IPS-18c (cell line): ENCODE measurements around the gene SERTAD2.
A peak's percentile ranks its signal among the peaks of the same experiment; 100 is the strongest.

Experiments
- H3K4me3 ChIP-seq: 2 replicates; pipeline ENCODE4 v1.7.0; 2013; ENCODE audit warnings: low read depth, mild to moderate bottlenecking, low read length, moderate library complexity; ENCODE audit not compliant: insufficient read depth
- H3K9me3 ChIP-seq: one replicate; pipeline ENCODE4 v1.6.1; 2013; ENCODE audit warnings: mild to moderate bottlenecking, low read length, moderate library complexity; ENCODE audit not compliant: control insufficient read depth, insufficient read depth

Gene SERTAD2, protein sequence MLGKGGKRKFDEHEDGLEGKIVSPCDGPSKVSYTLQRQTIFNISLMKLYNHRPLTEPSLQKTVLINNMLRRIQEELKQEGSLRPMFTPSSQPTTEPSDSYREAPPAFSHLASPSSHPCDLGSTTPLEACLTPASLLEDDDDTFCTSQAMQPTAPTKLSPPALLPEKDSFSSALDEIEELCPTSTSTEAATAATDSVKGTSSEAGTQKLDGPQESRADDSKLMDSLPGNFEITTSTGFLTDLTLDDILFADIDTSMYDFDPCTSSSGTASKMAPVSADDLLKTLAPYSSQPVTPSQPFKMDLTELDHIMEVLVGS

DNA sequence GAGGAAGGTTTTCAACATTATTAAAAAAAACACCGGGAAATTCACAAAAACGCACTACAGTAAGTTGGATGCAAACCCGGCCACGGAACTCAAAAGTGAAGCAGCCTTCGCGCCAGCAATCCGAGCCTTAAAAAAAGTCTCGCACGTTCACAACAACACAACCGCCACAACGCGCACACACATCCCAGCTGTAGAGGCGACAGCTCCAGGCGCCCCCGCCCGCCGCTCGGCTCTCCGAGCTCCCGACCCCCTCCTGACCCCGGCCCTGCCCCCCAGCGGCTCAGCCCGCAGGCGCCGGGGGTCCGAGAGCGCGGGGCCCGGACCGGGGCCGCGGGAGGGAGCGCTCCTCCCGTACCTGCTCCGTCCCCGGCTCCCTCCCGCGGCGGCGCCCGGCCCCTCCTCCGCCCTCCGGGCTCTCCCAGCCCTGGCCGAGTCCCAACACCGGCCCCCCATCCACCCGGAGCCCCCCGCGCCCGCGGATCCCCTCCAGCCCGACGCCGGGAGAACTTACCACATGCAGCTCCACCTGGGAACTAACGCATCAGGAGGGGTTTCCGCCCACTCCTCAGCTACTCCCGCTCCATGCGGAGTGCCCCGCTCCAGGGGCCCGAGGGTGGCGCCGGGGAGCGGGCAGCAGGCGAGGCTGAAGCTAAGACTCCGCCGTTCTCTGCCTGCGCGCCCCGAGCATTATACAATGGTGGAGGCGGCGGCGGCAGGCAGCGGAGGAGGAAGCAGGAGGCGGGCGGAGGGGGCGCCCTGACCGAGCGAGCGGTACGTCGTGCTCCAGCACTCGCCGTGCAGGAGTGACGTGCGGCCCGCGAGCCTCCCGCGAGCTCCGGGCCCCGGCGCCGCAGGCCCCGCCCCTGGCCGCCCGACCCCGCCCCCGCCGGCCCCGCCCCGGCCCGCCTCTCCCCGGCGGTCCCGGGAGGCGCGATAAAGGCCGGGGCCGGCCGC lies at the start of gene SERTAD2:
Gene SERTAD2, minus strand, starts transcription at position 805 of the 954 bp plus-strand sequence. CDS start 17,042 bp downstream, outside the sequence.
- peak within 1 kb of the TSS; percentile 82 for H3K4me3 ChIP-seq
- no peaks in the 10 kb centered on the region for H3K9me3 ChIP-seq

DNA sequence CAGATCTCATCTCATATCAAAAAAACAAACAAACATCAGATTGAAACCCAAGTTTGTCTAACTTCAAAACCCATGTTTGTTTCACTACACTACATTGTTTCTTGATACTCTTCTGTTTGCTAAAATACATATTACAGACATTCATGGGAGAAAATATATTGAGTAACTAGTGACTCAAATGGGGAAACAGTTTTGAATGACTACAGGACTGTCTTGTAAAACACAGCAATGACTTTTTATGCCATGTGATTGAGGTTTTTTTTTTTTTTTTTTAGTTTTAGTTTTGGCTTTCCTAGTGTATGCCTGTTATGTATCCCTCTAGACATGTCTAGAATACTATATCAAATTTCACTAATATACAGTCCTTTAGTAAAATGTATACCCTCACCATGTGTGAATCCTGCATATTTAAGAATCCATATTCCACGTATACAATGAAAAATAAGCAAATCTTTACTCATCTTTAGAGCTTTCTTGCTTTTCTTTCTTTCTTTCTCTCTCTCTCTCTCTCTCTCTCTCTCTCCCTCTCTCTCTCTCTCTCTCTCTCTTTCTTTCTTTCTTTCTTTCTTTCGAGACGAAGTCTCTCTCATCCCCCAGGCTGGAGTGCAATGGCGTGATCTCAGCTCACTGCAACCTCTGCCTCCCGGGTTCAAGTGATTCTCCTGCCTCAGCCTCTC lies 46.6 kb upstream of the SERTAD2 start:
- H3K9me3 ChIP-seq: no peaks in the 10 kb centered on the region
- H3K4me3 ChIP-seq: no peak overlapping the region

DNA sequence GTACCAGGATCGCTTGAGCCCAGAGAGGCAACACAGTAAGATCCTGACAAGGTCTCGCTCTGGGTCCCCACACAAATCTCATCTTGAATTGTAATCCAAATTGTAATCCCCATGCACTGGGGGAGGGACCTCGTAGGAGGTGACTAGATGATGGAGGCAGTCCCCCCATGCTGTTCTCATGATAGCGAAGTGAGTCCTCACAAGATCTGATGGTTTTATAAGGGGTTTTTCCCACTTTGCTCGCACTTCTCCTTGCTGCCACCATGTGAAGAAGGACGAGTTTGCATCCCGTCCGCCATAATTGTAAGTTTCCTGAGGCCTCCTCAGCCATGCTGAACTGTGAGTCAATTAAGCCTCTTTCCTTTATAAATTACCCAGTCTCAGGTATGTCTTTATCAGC lies 46.0 kb upstream of the SERTAD2 start:
- H3K4me3 ChIP-seq: no peak overlapping the region
- H3K9me3 ChIP-seq: no peaks in the 10 kb centered on the region

DNA sequence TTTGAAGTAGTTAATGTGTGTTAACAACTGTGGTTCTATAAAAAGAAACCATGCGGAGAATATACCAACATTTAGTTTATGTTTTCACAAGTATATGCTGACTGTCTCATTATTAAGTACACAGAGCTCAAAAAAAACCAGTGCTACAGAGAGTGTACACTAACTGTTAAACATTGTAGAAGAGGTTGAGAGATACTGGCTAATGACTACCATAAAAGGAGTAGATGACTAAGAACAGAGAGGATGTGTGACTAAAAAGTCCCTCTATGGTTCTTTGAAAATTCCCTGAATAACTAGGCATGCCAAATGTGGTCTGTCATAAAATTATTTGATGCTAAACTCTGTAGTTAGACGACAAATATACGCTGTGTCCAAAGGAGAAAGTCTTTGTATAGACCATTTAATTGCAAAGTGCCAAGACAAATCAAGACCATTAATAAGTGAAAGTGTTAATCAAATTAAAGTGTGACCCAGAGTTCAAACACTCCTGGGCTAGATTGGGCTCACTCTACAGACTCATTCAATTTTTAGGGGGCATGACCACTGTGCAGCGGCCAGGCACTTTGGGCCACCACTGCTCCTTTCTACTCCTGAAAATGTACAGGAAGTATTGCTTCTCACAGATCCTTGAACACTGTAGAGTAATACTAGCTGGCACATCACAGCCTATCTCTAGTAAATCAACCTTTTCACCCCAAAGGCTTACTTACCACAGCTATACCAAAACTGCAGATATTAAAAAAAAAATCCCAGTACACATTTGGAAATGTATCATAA lies 45.1 kb upstream of the SERTAD2 start:
- no peaks in the 10 kb centered on the region for H3K9me3 ChIP-seq
- no peak overlapping the region for H3K4me3 ChIP-seq

DNA sequence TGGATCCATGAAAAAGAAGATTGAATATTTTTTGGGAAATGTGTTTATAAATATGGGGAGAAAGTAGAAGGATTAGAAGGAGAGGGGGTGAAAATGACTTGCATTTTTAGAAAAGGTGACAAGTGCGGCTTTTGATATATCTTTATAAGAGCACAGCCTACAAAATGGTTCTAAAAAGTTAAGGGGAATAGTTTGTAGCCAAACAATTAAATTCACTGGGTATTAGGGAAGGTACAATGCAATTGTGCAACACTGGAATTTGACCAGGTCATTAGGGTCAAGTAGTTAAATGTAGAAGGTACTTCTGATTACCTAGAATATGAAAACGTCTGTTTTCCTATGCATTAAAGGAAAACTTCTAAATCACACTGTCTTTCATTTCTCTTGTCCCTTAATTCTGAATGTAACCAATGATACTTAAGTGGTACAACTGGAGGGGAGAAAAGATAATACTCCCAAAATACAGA lies 44.5 kb upstream of the SERTAD2 start:
- Histone ChIP-seq H3K4me3 (no peak overlapping the region), H3K9me3 (no peaks in the 10 kb centered on the region)

DNA sequence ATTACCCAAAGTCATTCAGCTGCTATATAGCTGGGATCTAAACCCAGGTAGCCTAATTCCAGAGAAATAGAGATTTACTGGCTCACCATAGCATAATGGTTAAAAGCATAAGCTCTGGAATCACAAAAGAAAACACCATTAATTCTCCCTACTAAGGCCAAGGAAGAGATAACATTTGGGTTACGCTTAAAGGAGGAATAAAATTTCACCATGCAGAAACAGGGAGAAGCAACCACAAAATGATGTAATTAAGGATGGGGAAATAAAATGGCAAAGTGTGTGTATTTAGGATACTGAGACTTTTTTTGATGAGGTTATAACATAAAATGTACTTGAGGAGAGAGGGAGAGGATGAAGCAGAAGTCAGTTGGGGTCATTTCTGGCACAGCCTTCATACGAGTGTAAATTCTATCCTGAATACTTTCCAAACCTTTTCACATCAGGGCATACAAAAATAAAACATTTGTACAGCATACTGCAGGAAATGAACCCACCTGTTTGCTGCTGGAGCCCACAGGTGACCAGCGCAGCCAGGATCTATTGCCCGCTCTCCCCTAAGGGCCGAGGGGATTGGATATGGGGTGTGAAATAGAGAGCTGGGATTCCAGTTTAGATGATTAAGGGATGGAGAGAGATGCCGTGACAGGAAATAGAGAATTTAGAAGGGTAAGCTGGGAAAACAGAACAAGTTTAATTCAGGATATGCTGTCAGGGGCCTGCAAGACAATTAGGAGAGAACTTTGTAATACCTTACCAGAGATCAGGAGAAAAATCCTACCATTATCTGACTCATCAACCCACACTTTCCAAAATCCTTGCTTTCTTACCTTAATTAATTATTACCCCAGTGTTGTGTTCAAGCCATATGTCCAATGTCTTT lies 43.8 kb upstream of the SERTAD2 start:
- Histone ChIP-seq H3K4me3 (no peak overlapping the region), H3K9me3 (no peaks in the 10 kb centered on the region)

DNA sequence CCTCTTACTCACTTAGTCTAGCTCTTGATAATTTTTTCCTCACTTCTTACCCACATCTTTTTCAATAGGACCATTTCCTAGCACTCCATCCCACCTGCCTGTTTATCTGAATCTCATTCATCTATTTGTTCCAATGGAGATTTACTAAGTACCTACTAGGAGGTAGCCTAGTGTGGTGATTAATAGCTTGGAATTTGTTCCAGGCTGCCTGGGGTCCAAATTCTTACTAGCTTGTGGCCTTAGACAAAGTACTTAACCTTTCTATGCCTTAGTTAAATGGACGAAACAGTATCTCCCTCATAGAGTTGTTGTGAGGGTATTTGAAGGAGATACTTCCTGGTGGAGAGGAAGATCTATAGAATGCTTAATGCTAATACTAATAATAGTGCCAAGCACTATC lies 42.9 kb upstream of the SERTAD2 start:
- no peak overlapping the region for H3K4me3 ChIP-seq
- H3K9me3 ChIP-seq: no peaks in the 10 kb centered on the region

DNA sequence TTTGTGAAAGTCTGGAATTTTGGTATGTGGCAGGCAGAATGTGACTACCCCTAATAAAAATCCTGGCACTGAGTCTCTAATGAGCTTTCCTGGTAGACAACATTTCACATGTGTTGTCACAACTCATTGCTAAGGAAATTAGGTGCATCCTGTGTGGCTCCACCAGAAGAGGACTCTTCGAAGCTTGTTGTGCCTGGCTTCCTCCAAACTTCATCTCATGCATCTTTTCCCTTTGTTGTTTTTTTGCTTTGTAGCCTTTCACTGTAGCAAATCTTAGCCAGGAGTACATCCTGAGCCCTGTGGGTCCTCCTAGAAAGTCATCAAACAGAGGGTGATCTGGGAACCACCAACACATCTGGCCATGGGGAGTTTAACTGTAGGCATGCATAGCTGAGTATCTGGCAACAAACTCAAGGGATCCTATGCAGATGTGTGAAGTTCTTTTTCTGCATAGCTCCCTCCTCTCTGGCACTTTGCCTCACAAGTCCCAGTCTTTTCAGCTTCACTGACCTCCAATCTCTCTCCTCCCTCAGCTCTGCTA lies 42.1 kb upstream of the SERTAD2 start:
- H3K9me3 ChIP-seq: no peaks in the 10 kb centered on the region
- no peak overlapping the region for H3K4me3 ChIP-seq

DNA sequence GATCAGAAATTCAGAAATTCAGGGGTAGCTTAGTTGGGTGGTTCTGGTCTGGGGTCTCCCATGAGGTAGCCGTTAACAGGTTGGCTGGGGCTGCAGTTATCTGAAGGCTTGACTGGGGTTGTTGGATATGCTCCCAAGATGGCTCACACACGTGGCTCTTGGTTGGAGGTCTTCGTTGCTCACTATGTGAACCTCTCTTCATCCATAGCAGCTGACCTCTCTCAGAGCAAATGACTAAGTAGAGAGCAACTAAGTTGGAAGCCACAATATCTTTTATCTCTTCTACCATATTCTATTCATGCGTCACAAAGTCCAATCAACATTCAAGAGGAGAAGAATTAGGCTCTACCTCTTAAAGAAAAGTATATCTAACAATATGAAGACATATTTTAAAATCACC lies 38.7 kb upstream of the SERTAD2 start:
- Histone ChIP-seq H3K9me3 (no peaks in the 10 kb centered on the region), H3K4me3 (no peak overlapping the region)

DNA sequence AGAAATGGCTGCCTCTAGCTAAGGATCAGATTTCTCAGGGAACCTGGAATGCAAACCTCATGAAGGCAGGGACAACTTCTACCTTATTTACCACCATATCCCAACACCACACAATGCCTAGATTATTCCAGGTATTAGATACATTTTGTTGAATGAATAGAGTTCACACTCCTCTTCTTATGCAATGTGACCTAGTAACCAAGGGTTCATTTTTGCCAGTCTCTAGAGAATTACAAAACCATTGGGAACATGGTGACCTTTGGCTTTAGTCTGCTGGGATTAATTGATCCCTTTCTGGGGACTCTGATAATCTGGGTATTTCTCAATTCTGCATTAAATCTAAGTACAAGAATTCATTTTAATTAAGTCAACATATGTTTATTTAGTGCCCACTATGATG lies 35.2 kb upstream of the SERTAD2 start:
- H3K4me3 ChIP-seq: no peak overlapping the region
- no peaks in the 10 kb centered on the region for H3K9me3 ChIP-seq

DNA sequence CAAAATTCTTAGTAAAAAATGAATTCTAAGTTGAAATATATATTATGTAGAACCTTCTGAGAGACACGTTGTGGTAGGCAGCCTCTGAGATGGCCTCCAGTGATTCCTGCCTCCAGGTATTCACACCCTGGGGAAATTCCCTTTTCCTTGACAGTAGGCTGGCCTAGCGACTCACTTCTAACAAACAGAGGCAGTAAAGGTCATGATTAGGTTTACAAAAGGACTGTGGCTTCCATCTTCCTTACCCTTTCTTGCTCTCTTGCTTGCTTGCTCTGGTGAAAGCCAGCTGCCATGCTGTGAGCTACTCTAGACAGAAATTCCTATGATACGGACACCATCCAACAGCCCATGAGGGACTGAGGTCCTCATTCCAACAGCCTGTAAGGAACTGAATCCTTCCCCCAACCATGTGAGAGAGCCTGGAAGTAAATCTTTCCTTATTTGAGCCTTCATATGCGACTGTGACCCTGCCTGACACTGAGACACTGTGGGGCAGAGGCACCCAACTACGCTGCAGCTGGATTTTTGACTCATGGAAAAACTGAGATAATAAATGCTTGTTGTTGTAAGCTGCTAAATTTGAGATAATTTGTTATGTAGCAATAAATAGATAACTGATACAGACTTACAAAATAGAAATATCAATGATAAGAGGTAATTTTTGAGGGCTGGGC lies 32.7 kb upstream of the SERTAD2 start:
- Histone ChIP-seq H3K4me3 (no peak overlapping the region), H3K9me3 (no peaks in the 10 kb centered on the region)

DNA sequence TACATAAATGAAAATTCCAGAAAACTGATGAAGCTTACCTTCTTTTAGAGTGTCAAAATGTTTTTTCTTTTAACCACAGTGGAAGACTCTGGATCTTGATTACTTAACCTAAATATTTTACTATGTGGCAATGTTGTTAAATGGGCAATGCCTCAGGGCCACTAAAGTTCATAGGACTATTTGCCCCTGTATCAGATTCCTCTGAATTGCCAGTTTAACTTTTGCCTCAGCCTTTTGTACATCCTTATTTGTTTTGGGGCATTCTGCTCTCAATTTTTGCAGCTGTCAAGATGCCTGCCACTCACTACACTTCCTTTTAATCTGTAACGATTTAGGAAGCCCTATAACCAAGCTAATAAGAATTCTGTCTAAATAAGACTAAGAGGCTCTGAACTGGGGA lies 31.7 kb upstream of the SERTAD2 start:
- H3K9me3 ChIP-seq: no peaks in the 10 kb centered on the region
- H3K4me3 ChIP-seq: no peak overlapping the region

DNA sequence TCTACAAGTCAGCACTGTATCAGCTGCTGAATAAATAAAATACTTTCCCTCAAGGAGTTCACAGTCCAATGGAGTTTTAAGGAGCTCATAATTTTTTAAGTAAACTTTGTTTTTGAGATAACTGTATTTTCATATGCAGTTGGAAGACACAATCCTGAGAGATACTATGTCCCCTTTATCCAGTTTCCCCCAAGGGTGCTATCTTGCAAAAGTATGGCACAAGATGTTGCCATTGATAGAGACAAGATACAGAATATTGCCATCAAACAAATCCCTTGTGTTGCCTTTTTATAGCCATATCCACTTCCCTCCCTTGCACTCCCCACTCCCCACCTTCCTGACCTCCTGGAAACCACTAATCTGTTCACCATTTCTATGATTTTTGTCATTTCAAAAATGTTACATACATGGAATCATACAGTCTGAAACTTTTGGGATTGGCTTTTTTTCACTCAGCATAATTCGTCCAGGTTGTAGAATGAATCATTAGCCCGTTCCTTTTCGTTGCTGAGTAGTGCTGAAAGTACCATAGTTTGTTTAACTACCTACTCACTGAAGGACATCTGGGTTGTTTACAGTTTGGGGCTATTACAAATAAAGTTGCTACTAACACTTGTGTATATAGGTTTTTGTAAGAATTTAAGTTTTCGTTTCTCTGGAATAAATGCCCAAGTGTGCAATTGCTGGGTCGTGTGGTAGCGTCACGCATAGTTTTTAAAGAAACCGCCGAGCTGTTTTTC lies 30.2 kb upstream of the SERTAD2 start:
- Histone ChIP-seq H3K9me3 (no peaks in the 10 kb centered on the region), H3K4me3 (no peak overlapping the region)

DNA sequence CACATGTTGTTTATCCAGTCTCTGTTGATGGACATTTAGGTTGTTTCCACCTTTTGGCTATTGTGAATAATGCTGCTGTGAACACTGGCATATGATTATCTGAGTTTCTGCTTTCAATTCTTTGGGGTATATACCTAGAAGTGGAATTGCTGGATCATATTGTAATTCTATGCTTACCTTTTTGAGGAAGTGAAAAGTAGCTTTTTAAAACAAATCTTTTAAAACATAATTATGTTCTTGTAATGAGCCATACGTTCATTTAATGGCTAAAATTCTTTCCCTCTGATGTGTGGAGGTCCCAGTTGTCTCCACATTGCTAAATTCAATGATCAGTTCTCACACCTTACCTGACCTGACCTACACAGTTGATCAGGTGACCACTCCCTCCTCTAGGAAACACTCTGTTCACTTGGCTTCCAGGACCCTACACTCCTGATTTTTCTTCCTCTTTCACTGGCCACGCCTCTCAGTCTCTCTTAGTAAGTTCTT lies 27.8 kb upstream of the SERTAD2 start:
- Histone ChIP-seq H3K9me3 (no peaks in the 10 kb centered on the region), H3K4me3 (no peak overlapping the region)
